GM18499 (cell line): ENCODE measurements around the gene DIP2C.

ENCODE experiments used
- ATAC-seq: cut with Tn5 transposase; IDR thresholded peaks from one replicate; pipeline ENCODE4 v1.9.1; 2021; ENCODE audit warnings: moderate number of reproducible peaks; ENCODE audit not compliant: insufficient read depth, unreplicated experiment

The DIP2C gene

GRCh38 chr10:389836-390448, 299.5 kb downstream of the DIP2C start:
- no peak for ATAC-seq

- ATAC-seq = no peak
Observed at GRCh38 chr10:389261-389790, 300.1 kb downstream of the DIP2C start.

- no peak for ATAC-seq
Observed at GRCh38 chr10:388661-389045, 300.8 kb downstream of the DIP2C start.

- ATAC-seq = no peak
Observed at GRCh38 chr10:387909-388660, 301.4 kb downstream of the DIP2C start.

- ATAC-seq = no peak
Observed at GRCh38 chr10:387593-387891, 301.9 kb downstream of the DIP2C start.

GRCh38 chr10:386771-387592, 302.5 kb downstream of the DIP2C start:
- ATAC-seq = no peak

- ATAC-seq = no peak
Observed at GRCh38 chr10:385571-386300, 303.7 kb downstream of the DIP2C start.

- no peak for ATAC-seq
Observed at GRCh38 chr10:384538-385305, 304.7 kb downstream of the DIP2C start.

GRCh38 chr10:383519-383918, 305.9 kb downstream of the DIP2C start:
- no peak for ATAC-seq

- ATAC-seq = peak; percentile 49
Observed at GRCh38 chr10:381805-382204, 307.7 kb downstream of the DIP2C start.

- no peak for ATAC-seq
Observed at GRCh38 chr10:381346-381745, 308.1 kb downstream of the DIP2C start.

GRCh38 chr10:380313-380940, 309.0 kb downstream of the DIP2C start:
- no peak for ATAC-seq

GRCh38 chr10:378930-379704, 310.4 kb downstream of the DIP2C start:
- ATAC-seq = no peak

- no peak for ATAC-seq
Observed at GRCh38 chr10:378230-378929, 311.1 kb downstream of the DIP2C start.

- no peak for ATAC-seq
Observed at GRCh38 chr10:377228-377627, 312.2 kb downstream of the DIP2C start.

GRCh38 chr10:375815-376505, 313.5 kb downstream of the DIP2C start:
- ATAC-seq = no peak

GRCh38 chr10:374354-374753, 315.1 kb downstream of the DIP2C start:
- ATAC-seq = no peak
